WTC11 (cell line): ENCODE data around the gene GALNTL6. TPM values are rescaled to one million over a fixed set of nuclear protein-coding genes. Genes with fewer than 3 reads are reported as not detected.
A peak's percentile ranks its signal among the peaks of the same experiment; 100 is the strongest.

Experiments used
- ATAC-seq: fragments of 200-7000 bp; cut with Tn5 transposase; 2 replicates; pipeline ENCODE4 v1.10.0; 2021; ENCODE audit warnings: mild to moderate bottlenecking, moderate library complexity
- CTCF ChIA-PET: fragments of 300-600 bp; sonication (Branson Sonifier 250); formaldehyde crosslinking; loops from one replicate; lab custom pipeline; 2021; ENCODE audit warnings: antibody characterized with exemption; lab: Charles Lee
- POLR2A ChIA-PET: fragments of 350-600 bp; sonication (Branson Sonifier 250); formaldehyde crosslinking; loops from one replicate; lab custom pipeline; 2021; ENCODE audit warnings: antibody characterized with exemption; lab: Charles Lee
- DNase-seq: peaks from one replicate; pipeline ENCODE4 v3.0.0; 2021; ENCODE audit warnings: low spot score
- H3K27ac Mint-ChIP-seq: 2 replicates; pipeline ENCODE4 v1.8.0; 2021; ENCODE audit warnings: mixed read lengths
- H3K27me3 Mint-ChIP-seq: 2 replicates; pipeline ENCODE4 v1.8.0; 2021; ENCODE audit warnings: low read depth, mild to moderate bottlenecking, moderate library complexity, mixed read lengths
- H3K36me3 Mint-ChIP-seq: 2 replicates; pipeline ENCODE4 v1.8.0; 2021; ENCODE audit warnings: mixed read lengths
- H3K4me1 Mint-ChIP-seq: 2 replicates; pipeline ENCODE4 v1.8.0; 2022; ENCODE audit warnings: mixed read lengths
- H3K4me3 Mint-ChIP-seq: 2 replicates; pipeline ENCODE4 v1.8.0; 2021; ENCODE audit warnings: mild to moderate bottlenecking, moderate library complexity, mixed read lengths
- H3K9me3 Mint-ChIP-seq: 2 replicates; pipeline ENCODE4 v1.8.0; 2021; ENCODE audit warnings: mixed read lengths
- ATF1 ChIP-seq: sonication (generic); formaldehyde crosslinking; IDR thresholded peaks from 2 replicates; pipeline ENCODE4 v1.8.1; 2023; ENCODE audit warnings: mild to moderate bottlenecking, moderate library complexity, missing genetic modification reagents
- CREB1 ChIP-seq: sonication (generic); formaldehyde crosslinking; IDR thresholded peaks from 2 replicates; pipeline ENCODE4 v1.8.0; 2023; ENCODE audit warnings: mild to moderate bottlenecking, missing genetic modification reagents
- CREM ChIP-seq: sonication (generic); formaldehyde crosslinking; IDR thresholded peaks from 2 replicates; pipeline ENCODE4 v1.8.1; 2022; ENCODE audit warnings: mild to moderate bottlenecking, missing genetic modification reagents, moderate library complexity
- ESRRA ChIP-seq: sonication (generic); formaldehyde crosslinking; IDR thresholded peaks from 2 replicates; pipeline ENCODE4 v1.8.1; 2022; ENCODE audit warnings: mild to moderate bottlenecking, missing genetic modification reagents, borderline replicate concordance
- FOXJ3 ChIP-seq: sonication (generic); formaldehyde crosslinking; IDR thresholded peaks from 2 replicates; pipeline ENCODE4 v1.9.0; 2021; ENCODE audit warnings: missing genetic modification reagents, mild to moderate bottlenecking, borderline replicate concordance
- GTF2I ChIP-seq: fragments of 250-450 bp; sonication (Bioruptor Pico); conservative IDR thresholded peaks from 2 replicates; pipeline ENCODE4 v1.4.0; 2021; ENCODE audit warnings: mild to moderate bottlenecking
- JAZF1 ChIP-seq: fragments of 250-450 bp; sonication (Bioruptor Pico); IDR thresholded peaks from 2 replicates; pipeline ENCODE4 v1.9.0; 2021; ENCODE audit warnings: moderate library complexity, mild to moderate bottlenecking, inconsistent platforms
- MXD4 ChIP-seq: fragments of 250-450 bp; sonication (Bioruptor Pico); IDR thresholded peaks from 2 replicates; pipeline ENCODE4 v1.8.0; 2021; ENCODE audit warnings: mild to moderate bottlenecking, moderate library complexity, borderline replicate concordance
- SOX15 ChIP-seq: fragments of 250-450 bp; sonication (Bioruptor Pico); IDR thresholded peaks from 2 replicates; pipeline ENCODE4 v1.9.0; 2021; ENCODE audit warnings: mild to moderate bottlenecking
- TCF7 ChIP-seq: sonication (generic); formaldehyde crosslinking; IDR thresholded peaks from 2 replicates; pipeline ENCODE4 v1.8.0; 2022; ENCODE audit warnings: mild to moderate bottlenecking, low read depth, missing genetic modification reagents, moderate library complexity
- ZBTB21 ChIP-seq: sonication (generic); formaldehyde crosslinking; IDR thresholded peaks from 2 replicates; pipeline ENCODE4 v1.8.1; 2023; ENCODE audit warnings: mild to moderate bottlenecking, missing genetic modification reagents, borderline replicate concordance
- ZNF121 ChIP-seq: sonication (generic); formaldehyde crosslinking; IDR thresholded peaks from 2 replicates; pipeline ENCODE4 v1.8.0; 2023; ENCODE audit warnings: missing genetic modification reagents
- total RNA-seq: library from RNA; stranded (reverse); gene quantifications from 3 replicates; pipeline ENCODE4 v1.2.3, GENCODE V29; 2021
- TF ChIP-seq, protein P1 (sequence below): fragments of 250-450 bp; sonication (Bioruptor Pico); IDR thresholded peaks from 2 replicates; pipeline ENCODE4 v1.9.0; 2021; ENCODE audit warnings: mild to moderate bottlenecking
- TF ChIP-seq, protein P2 (sequence below): fragments of 200-600 bp; IDR thresholded peaks from 2 replicates; pipeline ENCODE4 v1.8.0; 2022; ENCODE audit warnings: antibody characterized with exemption
- TF ChIP-seq, protein P3 (sequence below): sonication (generic); formaldehyde crosslinking; IDR thresholded peaks from 2 replicates; pipeline ENCODE4 v1.8.1; 2022; ENCODE audit warnings: mild to moderate bottlenecking, missing genetic modification reagents, moderate library complexity, borderline replicate concordance
- TF ChIP-seq, protein P4 (sequence below): sonication (generic); formaldehyde crosslinking; IDR thresholded peaks from 2 replicates; pipeline ENCODE4 v1.8.0; 2022; ENCODE audit warnings: mild to moderate bottlenecking, missing genetic modification reagents
- TF ChIP-seq, protein P5 (sequence below): sonication (generic); formaldehyde crosslinking; IDR thresholded peaks from 2 replicates; pipeline ENCODE4 v1.8.1; 2023; ENCODE audit warnings: mild to moderate bottlenecking, missing genetic modification reagents

Gene GALNTL6
- total RNA-seq, 1 experiment from 2014 or later, result 0.24 TPM

DNA sequence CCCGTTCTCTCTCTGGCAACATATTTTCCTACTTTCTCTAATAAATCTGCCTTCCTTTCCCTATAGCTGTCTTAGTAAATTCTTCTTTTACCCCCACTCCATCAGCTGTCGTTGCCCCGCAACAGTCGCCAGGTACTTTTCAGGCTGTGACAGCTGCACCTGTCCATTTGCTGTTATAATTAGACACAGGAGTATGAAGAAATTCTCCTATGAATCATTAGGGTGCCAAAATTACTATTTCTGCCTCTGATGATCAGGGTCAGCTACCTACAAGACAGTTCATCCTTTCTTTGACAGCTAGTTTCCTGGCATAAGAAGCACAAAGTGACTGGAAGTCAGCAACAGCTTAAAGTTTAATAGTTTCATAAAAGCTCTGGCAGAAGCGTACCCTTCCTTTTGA, 19.5 kb upstream of the GALNTL6 start:
- ChIA-PET POLR2A (no interaction called here), CTCF (interaction anchor here (0.6 to 1.3 kb wide), 3 partner anchors 21 to 440 kb away, joined by 3 to 5 read pairs (median 4); no protein-coding TSS in a partner anchor)
- H3K9me3 Mint-ChIP-seq, result no peaks in the 10 kb centered on the region
- H3K4me3 Mint-ChIP-seq, result no peak overlapping the region
- H3K36me3 Mint-ChIP-seq, result no peaks in the 10 kb centered on the region
- ATAC-seq, result no peak
- no peak overlapping the region for H3K27ac Mint-ChIP-seq
- TF ChIP-seq FOXJ3 (CRISPR knock-in tag) (no peak), GTF2I (CRISPR knock-in tag) (no peak), ZBTB21 (CRISPR knock-in tag) (no peak)
- H3K4me1 Mint-ChIP-seq, result no peaks in the 10 kb centered on the region
- no peaks in the 10 kb centered on the region for H3K27me3 Mint-ChIP-seq
- no peak for DNase-seq

DNA sequence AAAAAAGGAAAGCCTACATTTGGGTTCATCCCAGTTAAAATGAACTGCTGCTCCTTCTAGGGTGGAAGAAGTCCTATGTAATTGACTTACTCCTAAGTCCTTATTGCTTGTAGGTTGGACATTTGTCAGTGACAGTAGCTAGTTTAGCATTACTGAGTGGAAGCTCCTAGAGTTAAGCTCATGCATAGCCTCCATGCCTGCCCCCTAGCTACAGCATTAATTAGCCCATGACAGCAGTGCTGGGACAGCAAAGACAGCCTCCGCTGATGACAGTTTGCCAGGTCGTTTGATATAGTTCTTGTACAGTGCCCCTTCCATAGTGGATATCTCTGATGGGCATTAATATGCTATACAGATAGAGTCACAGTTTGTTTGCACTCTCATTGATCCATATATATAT, 18.7 kb upstream of the GALNTL6 start:
- CTCF ChIA-PET, result interaction anchor here (0.6 to 1.3 kb wide), 3 partner anchors 165 to 381 kb away, joined by 3 to 4 read pairs (median 3); no protein-coding TSS in a partner anchor
- H3K27ac Mint-ChIP-seq, result no peak overlapping the region

DNA sequence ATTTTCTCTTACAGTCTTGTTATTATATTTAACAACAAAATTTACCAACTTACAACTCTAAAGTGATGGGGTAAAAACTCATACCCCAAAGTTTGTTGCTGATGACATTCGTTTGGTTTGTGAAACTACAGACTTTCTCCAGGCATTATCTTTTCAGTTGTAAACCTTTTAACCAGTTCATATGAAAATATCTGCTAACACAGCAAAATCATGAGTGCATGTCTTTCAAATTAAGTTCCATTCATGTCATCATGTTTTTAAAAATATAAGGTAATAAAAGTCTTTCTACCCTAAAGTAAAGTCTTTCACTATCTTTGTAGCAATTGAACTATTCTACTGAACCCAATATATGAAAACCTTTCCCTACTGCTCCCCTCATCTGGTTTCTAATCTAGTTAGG, 3.4 kb upstream of the GALNTL6 start:
- ATAC-seq (no peak), DNase-seq (no peak)
- H3K4me3 Mint-ChIP-seq, result no peak overlapping the region
- no peaks in the 10 kb centered on the region for H3K36me3 Mint-ChIP-seq
- H3K4me1 Mint-ChIP-seq, result peaks cover 13% of the 10 kb centered on the region
- no peak overlapping the region for H3K27ac Mint-ChIP-seq
- H3K27me3 Mint-ChIP-seq, result peaks cover 44% of the 10 kb centered on the region
- no peak for TF ChIP-seq ESRRA (CRISPR knock-in tag)
- POLR2A ChIA-PET, result no interaction called here
- CTCF ChIA-PET, result no interaction called here
- no peaks in the 10 kb centered on the region for H3K9me3 Mint-ChIP-seq

More for the DNA sequence above, 18.7 kb upstream of the GALNTL6 start:
- DNase-seq (no peak), ATAC-seq (peak; percentile 74; the same call in 1 of the 2 replicates)
- Mint-ChIP-seq H3K4me3 (no peak overlapping the region), H3K9me3 (peaks cover 4% of the 10 kb centered on the region), H3K27me3 (no peaks in the 10 kb centered on the region), H3K4me1 (no peaks in the 10 kb centered on the region), H3K36me3 (no peaks in the 10 kb centered on the region)
- TF ChIP-seq, protein P1, sequence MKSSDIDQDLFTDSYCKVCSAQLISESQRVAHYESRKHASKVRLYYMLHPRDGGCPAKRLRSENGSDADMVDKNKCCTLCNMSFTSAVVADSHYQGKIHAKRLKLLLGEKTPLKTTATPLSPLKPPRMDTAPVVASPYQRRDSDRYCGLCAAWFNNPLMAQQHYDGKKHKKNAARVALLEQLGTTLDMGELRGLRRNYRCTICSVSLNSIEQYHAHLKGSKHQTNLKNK, result no peak
- TF ChIP-seq, protein P2, sequence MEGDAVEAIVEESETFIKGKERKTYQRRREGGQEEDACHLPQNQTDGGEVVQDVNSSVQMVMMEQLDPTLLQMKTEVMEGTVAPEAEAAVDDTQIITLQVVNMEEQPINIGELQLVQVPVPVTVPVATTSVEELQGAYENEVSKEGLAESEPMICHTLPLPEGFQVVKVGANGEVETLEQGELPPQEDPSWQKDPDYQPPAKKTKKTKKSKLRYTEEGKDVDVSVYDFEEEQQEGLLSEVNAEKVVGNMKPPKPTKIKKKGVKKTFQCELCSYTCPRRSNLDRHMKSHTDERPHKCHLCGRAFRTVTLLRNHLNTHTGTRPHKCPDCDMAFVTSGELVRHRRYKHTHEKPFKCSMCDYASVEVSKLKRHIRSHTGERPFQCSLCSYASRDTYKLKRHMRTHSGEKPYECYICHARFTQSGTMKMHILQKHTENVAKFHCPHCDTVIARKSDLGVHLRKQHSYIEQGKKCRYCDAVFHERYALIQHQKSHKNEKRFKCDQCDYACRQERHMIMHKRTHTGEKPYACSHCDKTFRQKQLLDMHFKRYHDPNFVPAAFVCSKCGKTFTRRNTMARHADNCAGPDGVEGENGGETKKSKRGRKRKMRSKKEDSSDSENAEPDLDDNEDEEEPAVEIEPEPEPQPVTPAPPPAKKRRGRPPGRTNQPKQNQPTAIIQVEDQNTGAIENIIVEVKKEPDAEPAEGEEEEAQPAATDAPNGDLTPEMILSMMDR, result no peak
- TF ChIP-seq MXD4 (CRISPR knock-in tag), result no peak
- no peak for TF ChIP-seq SOX15
- TF ChIP-seq JAZF1 (CRISPR knock-in tag), result no peak
- no peak for TF ChIP-seq ATF1 (CRISPR knock-in tag)
- TF ChIP-seq ESRRA (CRISPR knock-in tag), result no peak
- no peak for TF ChIP-seq ZNF121 (CRISPR knock-in tag)
- no peak for TF ChIP-seq CREB1 (CRISPR knock-in tag)
- TF ChIP-seq, protein P3, sequence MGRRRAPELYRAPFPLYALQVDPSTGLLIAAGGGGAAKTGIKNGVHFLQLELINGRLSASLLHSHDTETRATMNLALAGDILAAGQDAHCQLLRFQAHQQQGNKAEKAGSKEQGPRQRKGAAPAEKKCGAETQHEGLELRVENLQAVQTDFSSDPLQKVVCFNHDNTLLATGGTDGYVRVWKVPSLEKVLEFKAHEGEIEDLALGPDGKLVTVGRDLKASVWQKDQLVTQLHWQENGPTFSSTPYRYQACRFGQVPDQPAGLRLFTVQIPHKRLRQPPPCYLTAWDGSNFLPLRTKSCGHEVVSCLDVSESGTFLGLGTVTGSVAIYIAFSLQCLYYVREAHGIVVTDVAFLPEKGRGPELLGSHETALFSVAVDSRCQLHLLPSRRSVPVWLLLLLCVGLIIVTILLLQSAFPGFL, result no peak
- TF ChIP-seq, protein P4, sequence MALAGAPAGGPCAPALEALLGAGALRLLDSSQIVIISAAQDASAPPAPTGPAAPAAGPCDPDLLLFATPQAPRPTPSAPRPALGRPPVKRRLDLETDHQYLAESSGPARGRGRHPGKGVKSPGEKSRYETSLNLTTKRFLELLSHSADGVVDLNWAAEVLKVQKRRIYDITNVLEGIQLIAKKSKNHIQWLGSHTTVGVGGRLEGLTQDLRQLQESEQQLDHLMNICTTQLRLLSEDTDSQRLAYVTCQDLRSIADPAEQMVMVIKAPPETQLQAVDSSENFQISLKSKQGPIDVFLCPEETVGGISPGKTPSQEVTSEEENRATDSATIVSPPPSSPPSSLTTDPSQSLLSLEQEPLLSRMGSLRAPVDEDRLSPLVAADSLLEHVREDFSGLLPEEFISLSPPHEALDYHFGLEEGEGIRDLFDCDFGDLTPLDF (CRISPR knock-in tag), result no peak
- TF ChIP-seq TCF7 (CRISPR knock-in tag), result no peak
- TF ChIP-seq, protein P5, sequence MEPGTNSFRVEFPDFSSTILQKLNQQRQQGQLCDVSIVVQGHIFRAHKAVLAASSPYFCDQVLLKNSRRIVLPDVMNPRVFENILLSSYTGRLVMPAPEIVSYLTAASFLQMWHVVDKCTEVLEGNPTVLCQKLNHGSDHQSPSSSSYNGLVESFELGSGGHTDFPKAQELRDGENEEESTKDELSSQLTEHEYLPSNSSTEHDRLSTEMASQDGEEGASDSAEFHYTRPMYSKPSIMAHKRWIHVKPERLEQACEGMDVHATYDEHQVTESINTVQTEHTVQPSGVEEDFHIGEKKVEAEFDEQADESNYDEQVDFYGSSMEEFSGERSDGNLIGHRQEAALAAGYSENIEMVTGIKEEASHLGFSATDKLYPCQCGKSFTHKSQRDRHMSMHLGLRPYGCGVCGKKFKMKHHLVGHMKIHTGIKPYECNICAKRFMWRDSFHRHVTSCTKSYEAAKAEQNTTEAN (CRISPR knock-in tag), result no peak
- no peak for TF ChIP-seq CREM
- POLR2A ChIA-PET, result no interaction called here
